Right kidney (tissue), 1 donor: ENCODE results near the gene APOB.

Source experiments
- DNase-seq: peaks from one replicate; pipeline ENCODE4 v3.0.0-alpha.2; 2016

Gene APOB

GRCh38 chr2:20972792-20973565 lies 70.9 kb downstream of the APOB start:
- DNase-seq = no peak

GRCh38 chr2:20972110-20972509 lies 71.8 kb downstream of the APOB start:
- DNase-seq = no peak

GRCh38 chr2:20970068-20970467 lies 73.8 kb downstream of the APOB start:
- DNase-seq = no peak

- no peak for DNase-seq
These were observed 77.7 kb downstream of the APOB start for GRCh38 chr2:20966061-20966595.

GRCh38 chr2:20965221-20965620 lies 78.7 kb downstream of the APOB start:
- DNase-seq = no peak

- DNase-seq = no peak
These were observed 80.0 kb downstream of the APOB start for GRCh38 chr2:20963867-20964266.

DNA sequence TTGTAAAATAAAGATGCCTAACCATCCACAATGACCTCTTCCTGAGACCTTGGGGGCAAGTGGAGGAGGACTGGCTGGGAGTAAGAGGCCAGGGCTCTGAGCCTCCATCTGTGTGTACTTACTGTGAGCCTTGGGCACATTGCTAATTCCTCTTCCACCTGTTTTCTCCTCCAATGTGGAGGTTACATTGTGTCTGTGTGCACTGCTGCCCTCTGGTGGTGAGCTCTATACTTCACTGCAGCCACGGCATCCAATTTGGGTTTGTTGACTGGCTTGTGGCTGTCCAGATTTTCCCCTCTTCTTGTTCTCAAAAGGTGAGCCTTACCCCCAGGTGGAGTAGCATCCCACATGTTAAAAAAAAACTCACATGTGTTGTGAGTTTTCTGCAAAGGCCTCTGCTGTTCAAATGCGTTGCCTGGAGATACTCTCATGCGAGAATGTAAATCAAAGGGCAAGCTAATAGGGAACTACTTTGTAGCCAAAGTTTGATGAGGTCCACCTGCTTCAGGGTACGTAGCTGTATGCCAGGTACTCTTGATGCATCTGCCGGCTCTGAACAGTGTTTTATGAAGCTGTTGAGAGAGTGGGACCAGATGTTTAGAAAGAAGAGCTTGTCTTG lies 80.8 kb downstream of the APOB start:
- peak; percentile 51 for DNase-seq

DNA sequence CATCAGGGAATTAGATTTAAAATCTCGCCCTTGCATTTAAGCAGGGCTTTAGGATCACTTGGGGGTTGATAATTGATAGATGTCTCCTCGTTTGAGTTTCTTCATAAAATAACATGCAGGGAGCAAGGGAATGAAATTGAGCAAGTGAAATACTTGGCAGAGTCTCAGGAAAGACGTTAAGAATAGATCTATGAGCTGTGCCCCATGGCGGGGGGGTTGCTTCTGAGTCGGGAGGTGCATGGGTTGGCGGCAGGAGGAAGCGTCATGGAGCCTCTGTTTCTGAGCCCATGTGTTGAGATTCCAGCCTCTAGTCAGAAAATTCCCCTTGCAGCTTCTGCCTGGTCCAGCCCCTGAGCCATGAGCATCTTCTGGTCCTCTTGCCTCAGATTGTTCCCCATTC lies 82.0 kb downstream of the APOB start:
- DNase-seq = no peak

- no peak for DNase-seq
These were observed 83.9 kb downstream of the APOB start for GRCh38 chr2:20960003-20960402.

DNA sequence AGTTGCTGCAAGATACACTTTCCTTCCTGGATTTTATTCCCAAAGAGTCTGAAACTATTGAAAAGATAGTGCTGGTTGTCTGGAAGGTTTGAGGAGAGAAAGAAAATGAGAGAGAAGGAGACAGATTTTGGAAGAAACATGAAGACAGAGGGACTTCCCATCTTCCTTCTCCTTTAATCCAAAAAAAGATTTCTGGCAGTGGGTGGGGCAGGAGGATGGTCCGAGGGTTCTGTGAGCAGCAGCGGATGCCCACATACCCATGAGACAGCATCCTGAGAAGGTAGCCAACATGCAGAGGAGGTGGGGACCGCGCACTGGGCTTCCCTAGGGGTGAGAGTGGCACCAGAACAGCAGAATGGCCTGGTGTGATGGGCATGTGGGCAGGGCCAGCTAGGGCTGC lies 84.6 kb downstream of the APOB start:
- DNase-seq = no peak

GRCh38 chr2:20957788-20958525 lies 85.9 kb downstream of the APOB start:
- DNase-seq = peak; percentile 38

DNA sequence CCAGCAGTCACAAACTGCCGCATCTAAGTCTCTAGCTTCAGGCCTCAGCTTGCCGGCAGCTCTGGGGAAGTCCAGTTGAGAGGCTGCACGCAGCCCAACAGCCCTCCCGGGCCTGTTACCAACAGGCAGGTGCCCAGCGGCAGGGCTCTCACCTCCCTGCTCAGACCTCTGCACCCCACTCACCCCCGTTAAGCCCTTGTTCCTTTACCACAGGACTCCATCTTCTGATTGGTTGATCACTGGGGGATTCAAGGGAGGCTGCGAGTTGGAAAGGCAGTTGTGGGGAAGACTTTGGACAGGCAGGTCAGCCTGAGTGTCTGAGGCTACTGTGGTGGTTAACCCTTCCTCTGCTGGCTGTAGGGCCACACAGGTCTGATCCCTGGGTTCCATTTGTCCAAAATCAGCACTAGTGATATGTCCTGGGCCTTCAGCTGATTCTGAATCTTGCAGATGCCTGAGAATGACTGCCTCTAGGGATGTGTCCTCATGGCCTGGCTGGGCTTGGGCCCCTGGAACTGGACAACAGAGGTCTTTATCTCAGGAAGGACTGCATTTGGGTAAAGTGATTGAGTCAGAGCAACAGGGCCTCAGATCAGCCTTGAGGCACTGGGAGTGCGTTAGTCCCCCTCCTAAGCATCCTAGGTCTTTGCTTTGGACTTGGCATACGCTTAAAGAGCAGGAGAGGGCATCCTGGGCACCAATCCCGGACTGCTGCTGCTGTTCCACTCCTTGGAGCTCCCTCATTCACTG lies 88.4 kb downstream of the APOB start:
- DNase-seq = no peak

GRCh38 chr2:20953146-20953824 lies 90.6 kb downstream of the APOB start:
- DNase-seq = no peak
